Right forelimb (tissue), 1 donor: ENCODE results near the gene UMOD.

Experiments used
- DNase-seq: peaks from one replicate; pipeline ENCODE4 v3.0.0-alpha.2; 2018

UMOD gene

DNA sequence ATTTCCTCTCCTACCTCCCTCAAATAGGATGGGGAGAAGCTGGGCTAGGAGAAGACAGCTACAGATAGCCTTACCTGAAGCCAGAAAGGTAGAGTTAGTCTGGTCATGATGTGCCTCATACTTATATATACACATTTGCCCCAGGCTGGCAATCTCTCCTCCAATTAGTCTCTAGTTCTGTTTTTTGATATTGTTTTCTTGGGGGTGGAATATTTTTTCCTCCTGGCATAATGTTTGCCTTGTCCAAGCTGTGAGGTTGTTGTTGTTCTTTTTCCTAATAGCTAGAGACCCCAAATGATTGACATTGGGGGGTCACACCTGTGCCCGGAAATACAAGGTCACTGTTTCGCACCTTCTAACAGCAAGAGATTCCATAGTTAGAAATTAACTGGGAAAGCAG, at the start of gene UMOD:
Gene UMOD (minus strand): TSS at position 101 of the 400 bp plus-strand sequence. CDS start 1,978 bp downstream, outside the sequence.
- DNase-seq = no peak

DNA sequence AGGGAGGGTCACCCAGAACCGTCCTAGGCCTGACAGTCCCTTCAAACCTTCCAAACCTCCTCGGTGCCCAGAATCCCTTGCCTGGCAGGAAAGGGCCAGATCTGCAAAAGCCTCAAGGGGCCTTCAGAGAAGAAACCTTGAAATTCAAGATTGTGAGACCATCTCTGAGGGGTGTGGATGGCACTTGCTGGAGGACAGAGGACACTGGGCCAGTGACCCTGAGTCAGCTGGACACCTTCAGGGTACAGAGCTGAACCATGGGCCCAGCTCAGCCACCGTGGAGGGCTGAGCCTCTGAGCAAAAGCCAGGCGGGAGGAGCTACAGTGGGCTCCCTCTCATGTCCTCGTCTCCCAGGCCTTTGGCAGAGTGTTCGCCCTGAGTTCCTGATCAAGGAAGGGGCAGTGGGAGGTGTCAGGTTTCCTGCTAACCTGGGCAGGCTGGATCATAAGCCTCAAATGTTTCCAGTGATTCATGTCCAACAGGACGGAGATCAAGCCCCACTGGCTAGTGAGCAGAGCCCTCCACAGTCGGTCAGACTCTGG, 49.0 kb upstream of the UMOD start:
- no peak for DNase-seq

DNA sequence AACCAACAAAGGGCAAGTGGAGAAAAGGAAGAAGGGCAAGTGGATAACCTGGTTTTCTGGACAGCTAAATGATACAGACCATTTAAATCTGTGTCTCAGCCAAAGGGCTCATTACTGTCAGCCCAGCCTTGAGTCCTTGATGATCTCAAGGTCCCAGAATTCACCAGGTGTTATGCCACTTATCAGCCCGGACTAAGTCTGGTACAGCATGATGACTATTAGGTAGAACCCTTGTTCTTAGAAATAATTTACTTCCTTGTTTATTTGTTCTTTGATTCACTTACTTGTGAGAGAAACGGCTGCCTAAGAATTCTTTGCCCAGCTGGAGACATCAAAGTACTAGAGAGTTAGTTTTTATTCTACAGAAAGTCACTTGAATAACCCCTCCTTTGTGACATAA, 48.6 kb upstream of the UMOD start:
- no peak for DNase-seq

DNA sequence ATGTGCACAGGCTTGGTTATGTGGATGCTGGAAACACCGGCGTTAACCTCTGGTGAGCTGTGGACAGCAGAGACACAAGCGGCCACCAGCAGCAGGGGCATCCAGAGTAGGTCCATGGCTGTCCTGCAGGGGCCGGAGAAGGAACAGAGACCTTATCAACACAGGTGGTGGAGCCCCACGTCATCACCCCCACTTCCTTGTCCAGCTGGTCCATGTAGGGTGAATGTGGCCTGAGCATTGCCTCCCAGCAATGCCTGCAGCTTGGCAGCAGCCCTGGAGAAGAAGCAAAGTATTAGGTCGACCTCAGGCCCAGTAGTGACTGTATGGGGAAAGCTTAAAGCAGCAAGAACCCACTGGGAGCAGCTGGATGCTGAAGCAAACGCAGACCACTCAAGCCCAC, 46.7 kb upstream of the UMOD start:
- no peak for DNase-seq

DNA sequence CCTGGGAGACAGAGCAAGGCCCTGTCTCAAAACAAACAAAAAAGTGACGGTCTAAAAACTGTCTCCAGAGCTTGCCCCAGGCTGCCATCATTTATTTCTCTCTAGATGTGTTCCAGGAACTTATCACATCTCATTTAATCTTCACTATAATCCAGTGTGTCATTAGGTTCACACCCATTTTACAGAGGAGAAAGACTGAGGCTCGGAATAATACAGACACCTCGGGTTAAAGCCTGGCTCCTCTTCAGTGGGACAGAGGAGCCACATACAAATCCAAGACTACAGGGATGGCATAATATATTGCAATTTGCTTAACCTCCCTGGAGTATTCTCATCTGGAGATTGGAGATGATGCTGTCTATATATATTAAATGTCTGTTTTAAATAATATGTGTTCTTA, 46.1 kb upstream of the UMOD start:
- DNase-seq = no peak

DNA sequence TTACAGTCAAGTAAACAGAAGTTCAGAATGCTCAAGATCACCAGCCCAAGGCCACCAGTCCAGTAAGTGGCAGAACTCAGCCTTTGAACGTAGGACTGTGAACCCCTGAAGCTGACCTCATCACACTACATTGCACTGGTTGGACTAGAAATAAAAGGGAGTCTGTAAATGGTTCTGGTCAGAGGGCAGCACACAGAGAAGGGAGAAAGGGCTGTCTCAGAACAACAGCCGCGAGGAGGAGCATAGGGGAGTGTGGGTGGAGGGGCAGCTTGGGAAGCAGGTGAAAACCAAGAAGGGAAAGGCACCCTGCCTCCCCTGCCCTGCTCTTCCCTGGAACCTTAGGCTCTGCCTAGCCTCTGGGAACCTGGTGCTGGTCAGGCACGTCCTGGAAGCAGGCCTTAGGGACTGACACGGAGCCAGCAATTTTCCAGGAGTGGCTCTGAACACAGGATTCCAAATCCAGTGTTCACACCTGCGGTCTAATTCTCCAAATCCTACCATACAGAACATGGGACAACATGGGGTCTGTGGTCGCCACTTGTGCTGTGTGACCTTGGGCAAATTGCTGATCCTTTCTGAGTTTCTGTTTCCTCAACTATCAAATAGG, 45.1 kb upstream of the UMOD start:
- DNase-seq = no peak

DNA sequence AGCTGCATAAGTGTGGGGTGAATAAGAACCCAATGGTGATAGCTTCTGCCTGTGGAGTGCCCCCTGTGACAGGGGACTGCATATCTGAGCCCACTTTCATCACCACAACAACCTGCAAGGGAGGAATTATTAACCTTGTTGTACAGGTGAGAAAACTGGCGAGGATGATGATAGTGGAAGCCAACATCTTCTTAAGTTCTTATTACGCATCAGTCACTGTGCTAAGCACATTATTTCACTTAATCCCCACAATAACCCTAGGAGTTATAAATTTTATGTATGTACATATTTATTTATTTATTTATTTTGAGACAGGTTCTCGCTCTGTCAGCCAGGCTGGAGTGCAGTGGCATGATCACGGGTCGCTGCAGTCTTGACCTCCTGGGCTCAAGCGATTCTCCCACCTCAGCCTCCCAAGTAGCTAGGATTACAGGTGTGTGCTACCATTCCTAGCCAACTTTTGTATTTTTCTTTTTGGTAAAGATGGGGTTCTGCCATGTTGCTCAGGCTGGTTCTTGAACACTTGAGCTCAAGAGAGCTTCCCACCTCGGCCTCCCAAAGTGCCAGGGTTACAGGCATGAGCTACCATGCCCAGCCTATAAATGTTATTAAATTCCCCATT, 44.4 kb upstream of the UMOD start:
- no peak for DNase-seq

DNA sequence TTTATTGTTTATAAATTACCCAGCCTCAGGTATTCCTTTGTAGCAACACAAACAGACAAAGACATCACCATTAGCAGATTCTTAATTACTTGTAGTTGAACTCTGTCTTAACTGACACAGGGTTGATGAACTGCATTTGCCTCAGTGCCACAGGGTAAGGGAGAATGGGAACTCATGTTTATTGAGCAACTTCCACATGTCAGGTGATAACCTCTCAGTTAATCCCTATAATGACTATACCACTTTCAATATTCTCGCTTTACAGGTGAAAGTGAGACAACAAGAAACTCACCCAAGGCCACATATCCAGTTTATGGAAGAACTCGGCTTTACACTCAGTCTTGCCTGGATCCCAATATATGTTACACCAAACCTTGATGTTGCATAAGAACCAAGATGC, 43.4 kb upstream of the UMOD start:
- DNase-seq = no peak

DNA sequence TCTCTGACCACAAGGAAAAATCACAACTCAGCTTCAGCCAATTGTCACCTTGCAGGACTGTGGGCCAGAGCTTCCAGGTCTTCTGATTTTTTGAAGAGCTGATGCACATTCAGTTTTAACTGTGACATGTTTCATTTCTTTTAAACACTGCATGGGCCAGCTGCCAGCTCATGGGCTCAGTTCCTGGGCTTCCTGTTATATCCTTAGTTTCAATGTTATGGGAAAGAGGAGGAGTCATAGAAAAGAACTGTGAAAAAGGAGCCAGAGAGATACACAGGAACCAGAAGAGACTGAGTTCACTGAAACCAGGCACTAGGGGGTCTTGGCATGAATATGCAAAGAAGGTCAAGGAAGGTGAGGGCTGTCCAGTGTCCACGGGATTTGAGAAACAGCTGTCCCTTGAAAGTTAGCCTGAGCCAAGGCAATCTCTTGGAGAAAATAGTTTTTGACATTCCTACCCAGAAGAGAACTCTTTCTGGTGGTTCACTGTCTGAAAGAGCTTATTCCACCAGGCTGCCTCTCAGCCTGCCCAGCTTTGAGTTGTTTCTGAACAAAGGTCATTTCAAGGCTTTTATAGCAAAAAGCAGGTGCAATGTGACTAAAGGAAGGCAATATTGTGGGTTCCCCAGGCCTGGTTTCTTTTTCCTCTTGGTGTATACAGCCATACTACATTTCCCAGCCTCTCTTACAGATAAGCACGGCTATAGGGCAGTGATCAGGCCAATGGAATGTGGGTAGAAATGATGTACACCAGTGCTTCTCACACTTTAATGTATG, 41.5 kb upstream of the UMOD start:
- DNase-seq = no peak

DNA sequence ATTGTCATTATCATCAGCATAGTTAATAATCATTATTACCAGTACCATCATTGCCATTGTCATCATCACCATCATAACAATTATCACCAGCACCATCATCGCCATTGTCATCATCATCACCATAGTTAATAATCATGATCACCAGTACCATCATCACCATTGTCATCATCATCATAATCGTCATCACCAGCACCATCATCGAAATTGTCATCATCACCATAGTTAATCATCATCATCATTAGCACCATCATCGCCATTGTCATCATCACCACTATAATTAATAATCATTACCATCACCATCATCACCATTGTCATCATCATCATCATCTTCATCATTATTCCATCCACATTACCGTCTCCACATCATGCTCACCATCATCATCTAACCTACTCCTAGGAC, 38.5 kb upstream of the UMOD start:
- no peak for DNase-seq

DNA sequence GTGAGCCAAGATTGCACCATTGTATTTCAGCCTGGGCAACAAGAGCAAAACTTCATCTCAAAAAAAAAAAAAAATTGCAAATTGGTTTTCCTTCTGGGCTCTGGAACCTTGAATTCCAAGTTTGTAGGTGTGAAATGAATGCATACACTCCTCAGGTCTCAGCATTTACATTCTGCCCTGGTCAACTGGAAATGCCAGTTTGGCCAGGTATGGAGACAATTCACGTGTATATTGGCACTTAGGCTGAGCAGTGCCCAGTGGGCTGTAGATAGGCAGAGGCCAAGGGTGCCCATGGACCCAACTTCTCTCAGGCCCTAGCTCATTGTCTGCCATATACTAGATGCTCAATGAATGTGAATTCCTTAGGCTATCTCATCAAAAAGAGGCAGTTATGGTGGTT, 36.3 kb upstream of the UMOD start:
- no peak for DNase-seq

DNA sequence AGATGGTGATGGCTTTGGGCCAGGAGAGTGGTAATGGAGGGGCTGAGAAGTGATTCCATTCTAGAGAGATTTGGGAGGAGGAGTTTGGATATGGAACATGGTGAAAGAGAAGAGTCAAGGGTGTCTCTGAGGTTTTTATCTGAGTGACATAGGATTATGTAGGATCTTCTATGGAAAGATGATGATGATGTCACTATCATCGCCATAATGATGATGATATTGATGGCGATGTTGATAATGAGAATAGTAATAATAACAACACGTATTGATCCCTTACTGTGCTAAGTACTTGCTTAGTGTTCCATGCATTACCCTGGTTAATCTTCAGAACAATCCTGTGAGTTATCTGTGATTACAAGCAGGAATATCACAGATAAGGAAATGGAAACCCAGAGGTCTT, 35.5 kb upstream of the UMOD start:
- no peak for DNase-seq

DNA sequence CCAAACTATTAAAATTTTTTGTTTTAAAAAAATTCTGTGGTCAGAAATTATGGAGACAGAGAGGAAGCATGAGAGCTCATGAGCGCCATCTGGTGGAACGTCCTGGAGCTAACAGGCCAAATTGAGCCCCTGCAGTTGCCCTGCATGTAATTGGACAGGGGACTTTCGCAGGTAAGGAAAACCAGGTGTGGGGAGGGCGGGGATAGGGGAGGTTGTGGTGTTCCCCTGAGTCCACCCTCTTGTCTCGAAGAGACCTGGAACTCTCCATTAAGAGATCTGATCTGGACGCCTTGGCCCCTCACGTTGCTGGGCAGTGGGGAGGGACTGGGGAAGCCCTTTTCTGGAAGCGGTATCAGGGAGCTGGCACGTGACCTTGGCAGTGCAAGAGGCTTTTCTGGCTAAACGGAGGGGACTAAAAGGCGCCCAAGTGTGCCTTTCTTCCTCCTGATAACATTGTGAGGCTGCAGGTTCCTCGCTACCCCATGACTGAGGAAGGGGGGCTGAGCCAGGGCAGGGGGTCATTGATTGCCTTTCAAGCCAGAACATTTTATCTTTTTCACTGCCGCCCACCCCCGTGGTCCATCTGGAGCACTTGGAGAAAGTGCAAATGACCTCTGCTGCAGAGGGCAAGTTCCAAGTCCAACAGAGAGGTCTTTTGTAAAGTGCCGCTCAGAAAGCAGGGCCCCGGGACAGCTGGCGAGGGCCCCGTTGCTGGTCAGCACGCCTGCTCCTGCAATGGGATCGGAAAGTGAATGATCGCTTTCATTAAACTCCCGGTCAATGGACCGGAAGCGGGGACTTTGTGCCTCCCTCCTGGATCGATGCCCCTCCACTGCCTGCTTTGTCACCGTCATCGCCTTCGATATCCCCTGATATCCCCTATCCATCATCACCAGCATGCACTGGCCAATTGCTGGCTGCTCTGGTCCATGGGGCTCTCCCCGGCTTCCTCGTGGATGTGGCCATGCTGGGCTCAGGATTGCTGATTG, 33.6 kb upstream of the UMOD start:
- peak; percentile 69 for DNase-seq

DNA sequence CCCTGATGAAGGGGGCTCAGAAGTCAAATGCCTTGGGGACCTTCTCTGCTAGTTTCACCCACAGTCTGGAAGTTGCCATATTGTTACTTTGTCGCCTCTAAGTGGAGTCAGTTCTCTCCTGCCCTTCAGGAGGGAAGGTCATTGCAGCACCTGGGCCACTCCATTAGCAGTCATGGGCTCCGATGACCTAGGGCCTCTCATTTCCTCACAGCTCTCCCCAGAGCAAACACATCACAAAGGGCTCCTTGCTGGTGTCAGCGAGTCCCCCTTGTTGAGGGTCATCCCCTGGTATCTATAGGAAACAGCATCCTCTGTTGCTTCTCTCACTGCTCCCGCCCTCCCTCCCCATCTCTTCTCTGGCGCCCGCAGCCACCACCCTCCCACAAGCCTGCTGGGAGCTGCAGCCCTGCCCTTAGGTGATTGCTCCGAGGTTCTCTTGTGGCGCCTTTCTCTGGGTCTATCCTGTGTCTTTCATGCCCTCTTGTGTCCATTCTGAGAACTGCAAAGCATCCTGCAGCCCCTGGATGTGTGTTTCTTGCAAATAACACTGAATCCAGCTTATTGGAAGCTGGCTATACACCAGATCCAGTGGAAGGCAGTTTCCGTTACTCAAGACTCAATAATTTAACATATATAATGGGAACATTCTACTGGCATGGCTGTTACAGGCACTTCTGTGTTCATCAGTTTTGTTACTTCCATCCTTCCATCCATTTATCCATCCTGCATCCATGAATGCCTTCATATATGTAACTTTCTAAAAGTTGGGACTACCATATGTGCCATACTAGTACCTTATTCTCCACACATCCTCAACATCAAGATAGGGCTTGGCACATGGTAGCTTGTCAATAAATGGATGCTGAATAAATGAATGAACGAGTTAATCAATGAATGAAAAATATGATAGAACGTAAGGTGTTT, 30.9 kb upstream of the UMOD start:
- peak; percentile 59 for DNase-seq

DNA sequence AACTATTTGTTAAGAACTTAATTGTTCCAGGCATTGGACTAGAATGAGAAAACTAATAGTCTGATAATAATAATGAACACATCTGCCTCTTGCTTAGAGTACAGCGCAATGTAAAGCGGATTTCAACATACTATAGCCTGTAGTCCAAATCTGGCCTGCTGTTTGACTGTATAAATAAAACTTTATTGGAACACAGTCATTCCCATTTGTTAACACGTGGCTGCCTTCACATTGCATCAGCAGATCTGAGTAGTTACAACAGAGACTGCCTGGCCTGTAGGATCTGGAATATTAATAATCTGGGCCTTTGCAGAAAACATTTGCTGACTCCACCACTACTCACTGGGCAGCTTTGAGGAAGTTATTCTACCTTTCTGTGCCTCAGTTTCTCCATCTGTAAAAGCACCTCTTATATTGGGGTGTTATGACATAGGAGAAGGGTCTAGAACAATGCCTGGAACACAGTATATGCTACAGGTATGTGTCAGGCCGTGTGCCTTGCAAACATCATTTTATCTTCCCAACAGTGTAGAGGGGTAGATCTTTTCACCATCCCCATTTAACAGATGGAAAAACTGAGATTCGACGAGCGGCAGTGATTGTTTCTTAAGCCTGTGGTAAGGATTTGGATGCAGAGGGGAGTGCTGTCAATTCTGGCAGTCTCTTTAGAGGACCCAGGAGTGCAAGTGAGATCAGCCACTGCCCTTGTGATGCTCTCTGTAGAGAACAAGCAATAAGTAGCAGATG, 29.9 kb upstream of the UMOD start:
- DNase-seq = no peak

DNA sequence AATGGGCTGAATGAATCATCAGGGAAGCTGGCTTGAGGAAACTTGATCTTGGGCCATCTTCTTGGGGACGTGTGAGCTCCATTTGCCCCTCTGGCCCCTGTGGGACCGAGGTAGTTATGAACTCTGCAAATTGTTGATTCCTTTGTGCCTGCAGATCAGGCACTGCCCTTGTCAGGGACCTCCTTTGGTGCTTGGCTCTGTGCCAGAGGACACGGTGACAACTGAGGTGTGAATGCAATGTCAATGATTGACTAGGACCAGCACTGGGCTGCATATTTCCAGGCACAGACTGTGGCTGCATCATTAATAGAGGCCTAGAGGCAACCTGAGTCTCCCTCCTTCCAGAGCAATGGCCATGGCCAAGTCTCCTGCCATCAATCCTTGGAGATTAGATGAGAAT, 28.3 kb upstream of the UMOD start:
- no peak for DNase-seq

DNA sequence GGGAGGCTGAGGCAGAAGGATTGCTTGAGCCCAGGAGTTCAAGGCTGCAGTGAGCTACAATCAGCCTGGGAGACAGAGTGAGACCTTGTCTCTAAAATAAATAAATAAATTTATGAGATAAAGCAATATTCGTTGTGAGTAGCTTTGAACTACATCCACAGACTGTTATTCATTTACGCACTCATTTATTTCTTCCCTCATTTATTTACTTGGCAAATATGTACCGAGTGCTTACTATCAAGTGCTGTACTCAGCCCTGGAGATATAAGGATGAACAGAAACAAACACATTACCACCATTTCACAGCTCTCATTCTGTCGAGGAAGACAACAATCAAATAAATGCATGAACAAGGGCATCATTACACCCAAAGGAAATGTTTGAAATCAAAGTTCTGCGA, 24.7 kb upstream of the UMOD start:
- DNase-seq = no peak

DNA sequence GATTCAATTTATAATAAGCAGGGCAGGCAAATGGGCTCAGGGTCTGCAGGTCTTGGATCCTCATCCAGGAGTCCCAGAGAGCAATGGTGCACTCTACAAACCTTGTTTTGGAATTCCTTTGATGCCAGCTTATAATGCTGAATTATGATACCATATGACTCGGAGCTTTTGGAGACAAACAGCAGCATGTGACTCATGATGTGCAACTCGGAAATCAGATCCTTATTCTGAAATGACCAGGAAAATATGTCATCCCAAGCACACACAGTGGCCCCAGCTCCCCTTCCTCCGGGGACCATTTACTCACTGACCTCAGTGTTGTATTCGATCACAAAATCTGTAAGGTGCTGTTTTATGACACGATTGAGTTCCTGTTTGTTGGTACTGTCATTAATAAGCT, 20.2 kb upstream of the UMOD start:
- DNase-seq = no peak

DNA sequence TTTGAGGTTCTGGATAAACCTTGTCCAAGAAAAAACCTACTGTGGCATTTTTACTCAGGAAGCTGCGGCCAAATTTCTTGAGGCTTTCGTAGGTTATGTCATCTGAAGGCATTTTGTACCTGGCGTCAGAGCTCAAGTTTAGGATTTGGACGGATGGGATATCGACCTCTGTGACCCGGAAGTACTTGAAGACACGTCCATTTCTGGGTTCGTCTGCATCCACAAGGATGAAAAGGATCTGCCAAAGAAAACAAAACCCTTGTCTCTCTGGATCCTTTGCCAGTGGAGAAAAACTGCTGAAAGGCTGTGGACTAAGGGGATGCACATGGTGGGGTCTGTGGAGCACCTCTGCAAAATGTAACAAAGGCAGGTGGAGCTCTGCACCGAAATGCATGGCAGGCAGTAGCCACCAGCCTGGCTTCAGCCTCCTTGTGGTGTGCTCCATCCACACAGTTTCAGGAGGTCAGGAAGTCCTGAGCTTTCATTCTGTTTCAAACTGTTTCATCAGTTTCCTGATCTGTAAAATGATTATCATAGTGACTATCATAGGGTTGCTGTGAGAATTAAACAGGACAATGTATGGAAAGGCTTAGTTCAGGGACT, 17.0 kb upstream of the UMOD start:
- no peak for DNase-seq

DNA sequence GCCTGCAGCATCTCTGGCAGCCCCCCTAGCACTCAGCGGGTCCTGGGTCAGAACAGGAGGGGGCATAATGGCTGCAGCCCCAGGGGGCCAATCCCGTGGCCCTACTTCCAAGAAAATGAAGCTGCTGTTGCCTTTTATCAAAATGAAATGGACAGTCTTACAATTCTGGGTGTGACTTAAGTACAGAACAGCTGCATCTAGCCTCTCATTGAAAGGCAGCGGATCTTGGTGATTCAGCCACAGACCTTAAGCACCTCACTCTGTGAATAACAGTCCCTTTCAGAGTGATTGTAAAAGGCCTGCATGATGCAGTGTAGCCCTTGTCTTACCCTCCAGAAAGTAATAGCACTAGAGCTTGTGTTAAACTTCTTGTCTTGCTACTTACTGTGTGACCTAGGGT, 11.5 kb upstream of the UMOD start:
- DNase-seq = no peak

DNA sequence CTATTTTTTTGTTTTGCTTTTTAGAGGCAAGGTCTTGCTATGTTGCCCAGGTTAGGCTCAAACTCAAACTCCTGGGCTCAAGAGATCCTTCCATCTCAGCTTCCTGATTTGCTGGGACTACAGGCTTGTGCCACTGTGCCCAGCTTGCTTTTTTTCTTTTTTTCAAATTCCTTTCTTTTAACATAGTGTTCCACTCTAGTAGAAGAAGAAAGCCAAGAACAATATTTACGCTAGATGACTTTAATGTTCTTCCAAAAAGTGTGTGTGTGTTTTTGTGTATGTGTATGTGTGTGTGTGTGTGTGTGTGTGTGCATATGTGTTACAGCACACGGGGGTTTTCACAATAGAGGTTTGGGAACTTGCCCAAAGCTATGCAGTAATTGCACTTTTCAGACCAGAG, 10.7 kb upstream of the UMOD start:
- DNase-seq = no peak
